OCI-LY1 (cell line): ENCODE results near the gene GNB1L.

ENCODE experiments used
- H2AFZ ChIP-seq: fragments of 200-600 bp; sonication (generic), shearing (Covaris generic); 2 replicates; pipeline ENCODE4 v1.6.0; 2014; ENCODE audit warnings: antibody characterized with exemption, mild to moderate bottlenecking, low read length
- H3F3A ChIP-seq: fragments of 200-600 bp; sonication (generic), shearing (Covaris generic); 2 replicates; pipeline ENCODE4 v1.6.0; 2014; ENCODE audit warnings: mild to moderate bottlenecking, antibody characterized with exemption, low read length, moderate library complexity; ENCODE audit not compliant: insufficient read depth
- H3K27ac ChIP-seq: fragments of 200-600 bp; sonication (generic); 2 replicates; pipeline ENCODE4 v1.5.1; 2014; ENCODE audit warnings: low read length, mixed run types, mild to moderate bottlenecking, low read depth; ENCODE audit not compliant: poor library complexity, severe bottlenecking
- H3K27me3 ChIP-seq: fragments of 200-600 bp; sonication (generic); 2 replicates; pipeline ENCODE4 v1.6.0; 2014; ENCODE audit warnings: antibody characterized with exemption, mild to moderate bottlenecking, low read length, moderate library complexity; ENCODE audit not compliant: insufficient read depth
- H3K36me3 ChIP-seq: fragments of 200-600 bp; sonication (generic); 2 replicates; pipeline ENCODE4 v1.6.1; 2014; ENCODE audit warnings: mild to moderate bottlenecking, antibody characterized with exemption, low read length, moderate library complexity, mixed read lengths; ENCODE audit not compliant: insufficient read depth
- H3K4me1 ChIP-seq: fragments of 200-600 bp; sonication (generic); 2 replicates; pipeline ENCODE4 v1.5.1; 2014; ENCODE audit warnings: mild to moderate bottlenecking, low read length, moderate library complexity; ENCODE audit not compliant: insufficient read depth, severe bottlenecking
- H3K4me2 ChIP-seq: fragments of 200-600 bp; sonication (generic), shearing (Covaris generic); 2 replicates; pipeline ENCODE4 v1.6.1; 2014; ENCODE audit warnings: low read length
- H3K4me3 ChIP-seq: fragments of 200-600 bp; sonication (generic); 2 replicates; pipeline ENCODE4 v1.5.1; 2014; ENCODE audit warnings: low read length, low read depth, mild to moderate bottlenecking, mixed read lengths; ENCODE audit not compliant: poor library complexity, severe bottlenecking
- H3K79me2 ChIP-seq: fragments of 200-600 bp; shearing (Covaris generic); 2 replicates; pipeline ENCODE4 v1.6.1; 2016; ENCODE audit warnings: mixed run types, low read length, mixed read lengths; ENCODE audit not compliant: insufficient read depth
- H3K9ac ChIP-seq: fragments of 200-600 bp; sonication (generic), shearing (Covaris generic); 2 replicates; pipeline ENCODE4 v1.6.1; 2014; ENCODE audit warnings: mild to moderate bottlenecking, low read length, mixed read lengths
- H3K9me2 ChIP-seq: fragments of 200-600 bp; sonication (generic), shearing (Covaris generic); 2 replicates; pipeline ENCODE4 v1.6.1; 2014; ENCODE audit warnings: low read depth, mild to moderate bottlenecking, low read length, mixed read lengths
- H3K9me3 ChIP-seq: fragments of 200-600 bp; shearing (Covaris generic); 2 replicates; pipeline ENCODE4 v1.6.1; 2014; ENCODE audit warnings: low read length, mixed read lengths
- H4K20me1 ChIP-seq: fragments of 200-600 bp; sonication (generic), shearing (Covaris generic); 2 replicates; pipeline ENCODE4 v1.6.0; 2016; ENCODE audit warnings: mild to moderate bottlenecking, low read length; ENCODE audit not compliant: insufficient read depth
- CTCF ChIP-seq: fragments of 200-600 bp; sonication (generic), shearing (Covaris generic); IDR thresholded peaks from 2 replicates; pipeline ENCODE4 v1.5.1; 2017; ENCODE audit warnings: mild to moderate bottlenecking, antibody characterized with exemption, low read length, moderate library complexity, mixed read lengths
- EZH2 ChIP-seq: fragments of 200-600 bp; sonication (generic), shearing (Covaris generic); IDR thresholded peaks from 2 replicates; pipeline ENCODE4 v1.8.0; 2017; ENCODE audit warnings: borderline replicate concordance, mixed run types, mild to moderate bottlenecking, antibody characterized with exemption, low read length, moderate library complexity, mixed read lengths

GNB1L gene

DNA sequence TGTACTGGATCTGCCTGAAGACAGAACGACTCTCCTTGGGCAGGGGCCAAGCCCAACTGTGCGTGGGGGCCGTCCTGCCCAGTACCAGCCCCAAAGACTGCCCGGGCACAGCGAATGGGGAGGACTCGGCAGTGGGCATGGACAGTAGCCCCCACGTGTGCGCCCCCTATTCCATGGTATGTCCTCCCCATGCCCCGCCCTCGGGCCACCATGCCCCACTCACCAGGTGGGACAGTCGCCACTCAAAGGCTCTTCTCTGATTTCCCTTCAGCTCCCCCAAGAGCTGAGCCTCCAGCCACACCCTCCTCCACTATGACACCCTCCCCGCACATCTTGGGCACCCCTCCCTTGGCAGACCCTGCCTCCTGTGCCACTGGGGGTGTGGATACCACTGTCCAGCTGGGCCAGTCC lies 43.5 kb downstream of the GNB1L start:
- Histone ChIP-seq H3K36me3 (no peaks in the 10 kb centered on the region), H3K4me1 (peaks cover 7% of the 10 kb centered on the region), H3K9me3 (no peaks in the 10 kb centered on the region), H3K4me3 (no peak overlapping the region), H2AFZ (no peak overlapping the region), H3K4me2 (no peak overlapping the region), H4K20me1 (no peaks in the 10 kb centered on the region), H3F3A (no peaks in the 10 kb centered on the region), H3K79me2 (no peaks in the 10 kb centered on the region), H3K9ac (no peak overlapping the region), H3K27ac (no peak overlapping the region), H3K9me2 (no peaks in the 10 kb centered on the region), H3K27me3 (no peaks in the 10 kb centered on the region)
- TF ChIP-seq EZH2 (no peak), CTCF (no peak)

DNA sequence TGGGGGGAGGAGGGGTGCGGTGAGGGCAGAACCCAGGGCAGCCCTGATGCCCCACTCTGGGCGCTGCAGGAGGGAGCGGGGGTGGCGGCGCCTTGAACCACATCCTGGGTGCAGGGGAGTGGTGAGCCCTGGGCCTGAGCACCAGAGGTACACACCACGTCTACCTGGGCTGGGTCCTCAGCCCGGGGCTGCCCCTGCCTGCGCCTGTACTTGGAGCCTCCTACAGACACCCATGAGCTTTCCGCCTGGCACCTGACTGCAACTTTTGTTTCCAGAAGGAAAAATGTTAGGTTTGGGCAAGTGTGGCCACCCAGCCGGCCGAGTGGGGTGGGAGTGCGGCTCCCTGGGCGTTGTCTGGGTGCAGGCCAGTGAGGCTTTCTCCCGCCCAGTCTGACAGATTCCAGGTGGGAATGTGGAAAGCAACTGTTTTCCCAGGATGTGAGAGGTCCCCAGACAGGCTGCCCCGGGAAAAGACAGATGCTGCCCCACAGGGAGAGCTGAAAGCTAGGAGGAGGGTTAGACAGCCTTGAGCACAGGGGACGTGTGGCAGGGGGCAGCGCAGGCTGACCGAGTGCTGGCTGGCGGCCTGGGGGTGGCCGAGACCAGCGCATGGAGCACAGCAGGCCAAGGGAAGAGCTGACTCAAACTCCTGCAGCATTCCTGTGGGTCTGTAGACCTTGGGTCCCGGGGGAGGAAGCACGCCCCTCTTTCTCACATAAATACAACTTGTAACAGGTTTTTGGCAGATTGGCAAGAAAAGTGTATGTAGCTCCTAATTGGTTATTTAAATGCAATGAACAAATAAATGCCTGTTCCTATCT lies 44.1 kb downstream of the GNB1L start:
- no peak overlapping the region for H3K4me2 ChIP-seq
- no peak overlapping the region for H2AFZ ChIP-seq
- no peak overlapping the region for H3K9ac ChIP-seq
- no peaks in the 10 kb centered on the region for H3K36me3 ChIP-seq
- H3K4me1 ChIP-seq: peaks cover 7% of the 10 kb centered on the region
- H3K27ac ChIP-seq: no peak overlapping the region
- H3K27me3 ChIP-seq: no peaks in the 10 kb centered on the region
- no peaks in the 10 kb centered on the region for H4K20me1 ChIP-seq
- no peaks in the 10 kb centered on the region for H3F3A ChIP-seq
- TF ChIP-seq EZH2 (no peak), CTCF (no peak)
- H3K9me3 ChIP-seq: no peaks in the 10 kb centered on the region
- H3K9me2 ChIP-seq: no peaks in the 10 kb centered on the region
- no peaks in the 10 kb centered on the region for H3K79me2 ChIP-seq
- no peak overlapping the region for H3K4me3 ChIP-seq

DNA sequence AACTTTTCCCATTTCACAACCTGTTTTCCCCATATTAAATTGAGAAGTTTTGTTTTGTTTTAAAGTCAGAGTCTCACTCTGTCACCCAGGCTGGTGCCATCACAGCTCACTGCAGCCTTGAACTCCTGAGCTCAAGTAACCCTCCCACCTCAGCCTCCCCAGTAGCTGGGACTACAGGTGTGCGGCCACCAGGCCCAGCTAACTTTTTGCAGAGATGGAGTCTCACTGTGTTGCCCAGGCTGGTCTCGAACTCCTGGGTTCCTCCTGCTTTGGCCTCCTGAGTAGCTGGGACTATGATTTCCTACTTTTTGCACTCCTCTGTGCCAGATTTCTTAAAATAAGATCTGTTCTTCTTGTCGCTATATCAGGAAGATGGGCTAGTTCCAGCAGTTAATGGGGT lies 44.9 kb downstream of the GNB1L start:
- no peaks in the 10 kb centered on the region for H3F3A ChIP-seq
- no peak overlapping the region for H3K4me3 ChIP-seq
- no peaks in the 10 kb centered on the region for H3K27me3 ChIP-seq
- H3K4me2 ChIP-seq: no peak overlapping the region
- H3K9me2 ChIP-seq: no peaks in the 10 kb centered on the region
- H3K27ac ChIP-seq: no peak overlapping the region
- H2AFZ ChIP-seq: no peak overlapping the region
- TF ChIP-seq EZH2 (no peak), CTCF (no peak)
- no peaks in the 10 kb centered on the region for H3K36me3 ChIP-seq
- no peaks in the 10 kb centered on the region for H3K79me2 ChIP-seq
- no peak overlapping the region for H3K9ac ChIP-seq
- H3K9me3 ChIP-seq: no peaks in the 10 kb centered on the region
- peaks cover under 1% of the 10 kb centered on the region for H3K4me1 ChIP-seq
- no peaks in the 10 kb centered on the region for H4K20me1 ChIP-seq
